Measurements from ENCODE around the gene SGMS1.

- TF ChIP-seq CTCF (IDR thresholded peaks at IDR 0.05) = no peak
- TF ChIP-seq POLR2A (IDR thresholded peaks at IDR 0.05) = no peak
- no peak for TF ChIP-seq POLR2AphosphoS5 (IDR thresholded peaks at IDR 0.05)
These were observed 192.0 kb downstream of the SGMS1 start for GRCh38 chr10:50431791-50432190.

Data from breast epithelium (tissue), 3 donors.